ENCODE results near the gene IGF1R. TPM values are rescaled to one million over a fixed set of nuclear protein-coding genes. Genes with fewer than 3 reads are reported as not detected.

IGF1R gene
- total RNA-seq, 4 donors from 2014 or later: 49.4 to 239 (median 109) TPM

- Histone ChIP-seq H3K27ac (no peak overlapping the region), H3K27me3 (peaks cover 80% of the 10 kb centered on the region), H3K36me3 (no peaks in the 10 kb centered on the region), H3K4me1 (no peaks in the 10 kb centered on the region), H3K4me3 (no peak overlapping the region), H3K9me3 (no peaks in the 10 kb centered on the region)
- no peak for TF ChIP-seq CTCF (IDR thresholded peaks at IDR 0.05)
- no peak for TF ChIP-seq POLR2AphosphoS5 (IDR thresholded peaks at IDR 0.05)
- TF ChIP-seq EP300 (IDR thresholded peaks at IDR 0.05; ENCODE audit: low read depth): no peak
- no peak for TF ChIP-seq POLR2A (IDR thresholded peaks at IDR 0.05)
- in situ Hi-C loops (cut with MboI; ENCODE audit: low pct_ligation_motif_present in 1 of 4, low pct_unique_long_range_greater_than_20kb in 1 of 4, low sequenced_read_pairs in 3 of 4) (no loop called here), intact Hi-C loops (cut with DNase I; ENCODE audit: low total_unique reads) (no loop called here)
- 42 to 61% methylated on average over 2 of the region's 2 CpGs for WGBS, 2 donors (ENCODE audit: low coverage in 1 of 2)
- no peak for DNase-seq
Observed at GRCh38 chr15:98621021-98621420, 27.3 kb upstream of the IGF1R start.

GRCh38 chr15:98625614-98626013 lies 22.7 kb upstream of the IGF1R start:
- no peak for TF ChIP-seq POLR2AphosphoS5 (IDR thresholded peaks at IDR 0.05)
- no peak for TF ChIP-seq EP300 (IDR thresholded peaks at IDR 0.05; ENCODE audit: low read depth)
- TF ChIP-seq POLR2A (IDR thresholded peaks at IDR 0.05): no peak
- H3K27ac ChIP-seq: no peak overlapping the region
- H3K36me3 ChIP-seq: no peaks in the 10 kb centered on the region
- no peaks in the 10 kb centered on the region for H3K9me3 ChIP-seq
- in situ Hi-C loops (cut with MboI; ENCODE audit: low pct_ligation_motif_present in 1 of 4, low pct_unique_long_range_greater_than_20kb in 1 of 4, low sequenced_read_pairs in 3 of 4): loop anchor here in 2 of 4 donors (25.0 kb wide), 1 partner anchor 437 kb away; no protein-coding TSS in a partner anchor
- no peak overlapping the region for H3K4me3 ChIP-seq
- intact Hi-C loops (cut with DNase I; ENCODE audit: low total_unique reads): no loop called here
- H3K27me3 ChIP-seq: peaks cover 70% of the 10 kb centered on the region
- DNase-seq: no peak
- WGBS, 2 donors (ENCODE audit: low coverage in 1 of 2): 88% methylated on average over 12 to 22 of the region's 22 CpGs
- H3K4me1 ChIP-seq: no peaks in the 10 kb centered on the region

- H3K4me3 ChIP-seq: no peak overlapping the region
- in situ Hi-C loops (cut with MboI; ENCODE audit: low pct_ligation_motif_present in 1 of 4, low pct_unique_long_range_greater_than_20kb in 1 of 4, low sequenced_read_pairs in 3 of 4): loop anchor here in 2 of 4 donors (25.0 kb wide), 1 partner anchor 436 kb away; no protein-coding TSS in a partner anchor
- no peak overlapping the region for H3K27ac ChIP-seq
- no peaks in the 10 kb centered on the region for H3K36me3 ChIP-seq
- no peaks in the 10 kb centered on the region for H3K9me3 ChIP-seq
- 91 to 94% methylated on average over 4 of the region's 4 CpGs for WGBS, 2 donors (ENCODE audit: low coverage in 1 of 2)
- peaks cover 65% of the 10 kb centered on the region for H3K27me3 ChIP-seq
- H3K4me1 ChIP-seq: no peaks in the 10 kb centered on the region
- intact Hi-C loops (cut with DNase I; ENCODE audit: low total_unique reads): no loop called here
- no peak for TF ChIP-seq POLR2AphosphoS5 (IDR thresholded peaks at IDR 0.05)
- no peak for TF ChIP-seq CTCF (IDR thresholded peaks at IDR 0.05)
- no peak for DNase-seq
Observed at GRCh38 chr15:98626153-98626552, 22.2 kb upstream of the IGF1R start.

GRCh38 chr15:98628216-98628615 lies 20.1 kb upstream of the IGF1R start:
- TF ChIP-seq POLR2A (IDR thresholded peaks at IDR 0.05) (no peak), POLR2AphosphoS5 (IDR thresholded peaks at IDR 0.05) (no peak), CTCF (IDR thresholded peaks at IDR 0.05) (no peak), EP300 (IDR thresholded peaks at IDR 0.05; ENCODE audit: low read depth) (no peak)
- Histone ChIP-seq H3K4me3 (no peak overlapping the region), H3K4me1 (no peaks in the 10 kb centered on the region), H3K9me3 (no peaks in the 10 kb centered on the region), H3K36me3 (no peaks in the 10 kb centered on the region), H3K27me3 (peaks cover 44% of the 10 kb centered on the region), H3K27ac (no peak overlapping the region)
- intact Hi-C loops (cut with DNase I; ENCODE audit: low total_unique reads) (no loop called here), in situ Hi-C loops (cut with MboI; ENCODE audit: low pct_ligation_motif_present in 1 of 4, low pct_unique_long_range_greater_than_20kb in 1 of 4, low sequenced_read_pairs in 3 of 4) (loop anchor here in 2 of 4 donors (25.0 kb wide), 1 partner anchor 434 kb away; no protein-coding TSS in a partner anchor)
- DNase-seq: no peak
- 81 to 100% methylated on average over 1 of the region's 1 CpG for WGBS, 2 donors (ENCODE audit: low coverage in 1 of 2)

- Histone ChIP-seq H3K4me1 (no peaks in the 10 kb centered on the region), H3K4me3 (no peak overlapping the region), H3K27me3 (no peaks in the 10 kb centered on the region), H3K27ac (no peak overlapping the region), H3K36me3 (no peaks in the 10 kb centered on the region), H3K9me3 (no peaks in the 10 kb centered on the region)
- TF ChIP-seq POLR2AphosphoS5 (IDR thresholded peaks at IDR 0.05) (no peak), EP300 (IDR thresholded peaks at IDR 0.05; ENCODE audit: low read depth) (no peak), POLR2A (IDR thresholded peaks at IDR 0.05) (no peak), CTCF (IDR thresholded peaks at IDR 0.05) (no peak)
- DNase-seq: no peak
- intact Hi-C loops (cut with DNase I; ENCODE audit: low total_unique reads) (no loop called here), in situ Hi-C loops (cut with MboI; ENCODE audit: low pct_ligation_motif_present in 1 of 4, low pct_unique_long_range_greater_than_20kb in 1 of 4, low sequenced_read_pairs in 3 of 4) (loop anchor here in 2 of 4 donors (25.0 kb wide), 1 partner anchor 426 kb away; no protein-coding TSS in a partner anchor)
- 58 to 85% methylated on average over 4 to 7 of the region's 7 CpGs for WGBS, 2 donors (ENCODE audit: low coverage in 1 of 2)
Observed at GRCh38 chr15:98635848-98636247, 12.5 kb upstream of the IGF1R start.

Data from transverse colon (tissue), 4 donors.